Breast epithelium (tissue), 4 donors: ENCODE results near the gene PARP4. TPM values are rescaled to one million over a fixed set of nuclear protein-coding genes. Genes with fewer than 3 reads are reported as not detected.
"Not testable (repeated sequence)": the region's sequence is repeated elsewhere in the genome, so short reads cannot be mapped to it uniquely, and the experiment has no call there.

Experiments
- DNase-seq, 2 donors: peaks; one replicate each; pipeline ENCODE4 v3.0.0-alpha.2; 2019; ENCODE audit warnings: low spot score in 2 of 2
- H3K27ac ChIP-seq, 2 donors: fragments of 200-600 bp; sonication (generic) in 1 of 2; one replicate each; pipeline ENCODE4 v1.5.1; 2016 to 2019; ENCODE audit warnings: mild to moderate bottlenecking in 1 of 2
- H3K27me3 ChIP-seq, 2 donors: fragments of 200-600 bp; sonication (generic) in 1 of 2; one replicate each; pipeline versions ENCODE4 v1.5.1 to v1.6.0; 2017 to 2019; ENCODE audit warnings: control low read depth in 1 of 2, mild to moderate bottlenecking in 1 of 2
- H3K36me3 ChIP-seq: fragments of 200-600 bp; one replicate; pipeline ENCODE4 v1.5.1; 2019
- H3K4me1 ChIP-seq, 2 donors: fragments of 200-600 bp; sonication (generic); one replicate each; pipeline ENCODE4 v1.5.1; 2016 to 2019; ENCODE audit warnings: control low read depth in 1 of 2
- H3K4me3 ChIP-seq, 3 donors: fragments of 200-600 bp; sonication (generic); 1 replicate in 2 of 3; 2 replicates in 1 of 3; pipeline ENCODE4 v1.5.1; 2016 to 2019; ENCODE audit warnings: mild to moderate bottlenecking in 3 of 3, moderate library complexity in 2 of 3
- H3K9me3 ChIP-seq, 2 donors: fragments of 200-600 bp; sonication (generic) in 1 of 2; one replicate each; pipeline ENCODE4 v1.5.1; 2016 to 2019; ENCODE audit warnings: control low read depth in 1 of 2
- CTCF ChIP-seq, 3 donors: fragments of 450-650 bp; IDR thresholded peaks; one replicate each; pipeline ENCODE4 v1.5.1; 2016 to 2017; ENCODE audit warnings: antibody characterized with exemption in 3 of 3, mild to moderate bottlenecking in 3 of 3, moderate library complexity in 3 of 3
- POLR2A ChIP-seq: fragments of 450-650 bp; IDR thresholded peaks from one replicate; pipeline ENCODE4 v1.6.1; 2016; ENCODE audit warnings: antibody characterized with exemption, mild to moderate bottlenecking, moderate library complexity
- POLR2AphosphoS5 ChIP-seq, 3 donors: sonication (generic); formaldehyde crosslinking; IDR thresholded peaks; one replicate each; pipeline ENCODE4 v1.6.1; 2017; ENCODE audit warnings: antibody characterized with exemption in 3 of 3
- intact Hi-C: fragments of 100-400 bp; cut with DNase I; formaldehyde crosslinking; loops from one replicate; pipeline ENCODE4 v1.15.1; 2023; ENCODE audit warnings: low total_unique reads
- total RNA-seq, 3 donors: library from RNA; depleted of rRNA; stranded (reverse); fragments of >200 nt; gene quantifications; one replicate each; pipeline ENCODE4 v1.1.0, GENCODE V29; 2016

PARP4 gene
- total RNA-seq, 3 donors from 2014 or later = 54.1 to 67.0 (median 62.5) TPM

DNA sequence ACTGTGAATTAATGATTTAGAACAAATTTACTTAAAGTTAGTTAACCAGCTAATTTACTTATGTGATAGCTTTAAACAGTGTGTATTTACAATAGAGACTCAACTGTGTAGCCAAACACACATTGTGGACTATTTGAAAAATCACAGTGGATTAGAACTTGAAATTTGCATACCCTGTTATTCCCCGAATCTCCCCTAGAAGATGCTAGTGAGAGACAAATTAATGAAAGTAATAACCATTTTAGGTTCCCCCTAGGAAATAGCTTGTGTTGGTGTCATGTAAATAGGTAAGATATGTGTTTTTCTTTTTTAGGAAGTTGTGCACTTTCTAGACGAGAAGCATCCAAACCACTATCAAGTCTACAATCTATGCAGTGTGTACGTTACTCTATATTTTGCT lies 104.7 kb downstream of the PARP4 start:
- intact Hi-C loops = no loop called here
- TF ChIP-seq POLR2A (no peak), POLR2AphosphoS5 (IDR thresholded peaks at IDR 0.05) (no peak), CTCF (IDR thresholded peaks at IDR 0.05) (no peak)
- no peak for DNase-seq
- Histone ChIP-seq H3K27ac (no peak overlapping the region), H3K4me1 (no peaks in the 10 kb centered on the region), H3K4me3 (no peak overlapping the region), H3K36me3 (no peaks in the 10 kb centered on the region), H3K27me3 (no peaks in the 10 kb centered on the region), H3K9me3 (no peaks in the 10 kb centered on the region)

- no peak for DNase-seq
- TF ChIP-seq CTCF (IDR thresholded peaks at IDR 0.05) = no peak
- no peak for TF ChIP-seq POLR2A
- TF ChIP-seq POLR2AphosphoS5 (IDR thresholded peaks at IDR 0.05) = no peak
- Histone ChIP-seq H3K4me1 (no peaks in the 10 kb centered on the region), H3K27me3 (no peaks in the 10 kb centered on the region), H3K36me3 (no peaks in the 10 kb centered on the region), H3K9me3 (no peaks in the 10 kb centered on the region), H3K27ac (no peak overlapping the region), H3K4me3 (no peak overlapping the region)
- intact Hi-C loops = no loop called here
Measured at GRCh38 chr13:24406524-24406923, 106.1 kb downstream of the PARP4 start.

GRCh38 chr13:24396821-24397220 lies 115.8 kb downstream of the PARP4 start:
- DNase-seq = no peak
- no peaks in the 10 kb centered on the region for H3K27me3 ChIP-seq
- TF ChIP-seq CTCF (IDR thresholded peaks at IDR 0.05) (no peak), POLR2A (no peak), POLR2AphosphoS5 (IDR thresholded peaks at IDR 0.05) (no peak)
- no peak overlapping the region for H3K27ac ChIP-seq
- no peaks in the 10 kb centered on the region for H3K4me1 ChIP-seq
- H3K4me3 ChIP-seq = no peak overlapping the region
- intact Hi-C loops = no loop called here
- no peaks in the 10 kb centered on the region for H3K36me3 ChIP-seq
- peaks cover 8 to 11% of the 10 kb centered on the region in 2 donors for H3K9me3 ChIP-seq

GRCh38 chr13:24392972-24393371 lies 119.6 kb downstream of the PARP4 start:
- H3K4me3 ChIP-seq = no peak overlapping the region
- TF ChIP-seq POLR2A (no peak), CTCF (IDR thresholded peaks at IDR 0.05) (no peak), POLR2AphosphoS5 (IDR thresholded peaks at IDR 0.05) (no peak)
- peaks cover 8 to 11% of the 10 kb centered on the region in 2 donors for H3K9me3 ChIP-seq
- no peaks in the 10 kb centered on the region for H3K4me1 ChIP-seq
- no peaks in the 10 kb centered on the region for H3K27me3 ChIP-seq
- H3K27ac ChIP-seq = no peak overlapping the region
- intact Hi-C loops = no loop called here
- no peak for DNase-seq
- no peaks in the 10 kb centered on the region for H3K36me3 ChIP-seq

DNA sequence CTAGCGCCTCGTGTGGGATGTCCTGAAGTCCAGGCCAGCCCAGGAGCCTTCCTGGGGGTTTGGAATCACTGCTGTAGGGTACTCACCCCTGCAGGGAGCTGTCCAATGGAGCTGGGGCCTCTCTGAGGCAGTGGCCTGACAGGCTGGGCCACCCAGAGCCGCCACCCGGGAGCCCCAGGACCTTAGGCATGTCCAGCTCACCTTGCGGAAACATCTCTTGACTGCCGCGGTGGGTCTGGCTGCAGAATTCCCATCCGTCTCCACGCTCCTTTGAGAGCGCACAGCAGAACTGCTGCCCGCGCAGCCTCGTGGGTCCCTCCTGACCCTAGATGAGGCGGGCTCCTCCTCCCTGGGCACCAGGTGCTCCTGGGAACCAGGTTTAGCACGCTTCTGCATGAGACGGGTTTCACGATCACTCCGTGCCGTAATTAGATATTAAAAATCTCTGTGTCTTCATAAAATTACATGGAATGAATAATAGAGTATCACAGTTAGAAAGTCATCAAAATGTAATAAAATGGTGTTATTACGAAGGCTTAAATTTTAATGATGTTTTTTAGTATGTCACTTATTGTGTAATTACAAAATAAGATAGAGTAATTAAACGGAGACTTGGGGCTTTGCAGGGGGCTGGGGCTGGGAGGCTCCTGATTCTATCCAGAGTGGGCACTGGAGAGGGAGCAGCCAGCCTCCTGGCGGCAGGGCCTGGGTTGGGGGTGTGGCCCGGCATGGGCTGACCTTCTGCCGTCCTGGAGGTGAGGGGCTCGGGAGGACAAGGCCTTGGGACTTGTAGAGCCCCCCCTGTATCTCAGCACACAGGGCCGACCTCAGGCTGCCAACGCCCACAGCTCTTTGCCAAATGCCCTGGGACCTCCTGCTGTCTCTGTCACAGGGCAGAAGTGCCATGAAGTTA lies 120.6 kb downstream of the PARP4 start:
- H3K36me3 ChIP-seq, H3K4me3 ChIP-seq, intact Hi-C loops, DNase-seq, H3K27ac ChIP-seq, H3K4me1 ChIP-seq, H3K27me3 ChIP-seq: not testable (repeated sequence)
- peaks cover 7 to 11% of the 10 kb centered on the region in 2 donors for H3K9me3 ChIP-seq

DNA sequence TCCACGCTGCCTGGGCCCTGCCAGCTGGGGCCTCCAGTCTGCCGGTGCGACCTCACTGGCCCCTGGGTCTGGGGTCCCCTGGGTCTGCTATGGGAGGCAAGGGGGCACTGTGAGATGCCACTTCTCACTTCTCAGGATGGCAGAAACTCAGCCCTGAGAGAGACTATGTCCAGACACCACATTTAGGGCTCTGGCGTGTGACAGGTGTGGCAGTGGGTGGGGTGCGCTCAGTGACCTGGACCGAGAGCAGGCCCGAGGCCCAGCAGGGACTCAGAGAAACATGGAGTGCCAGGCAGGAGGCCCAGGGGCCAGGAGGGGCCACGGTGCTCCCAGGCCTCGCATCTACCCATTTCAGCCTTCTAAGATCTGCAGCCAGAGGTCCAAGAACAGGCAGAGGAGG lies 121.8 kb downstream of the PARP4 start:
- H3K4me3 ChIP-seq, H3K36me3 ChIP-seq, H3K4me1 ChIP-seq, H3K9me3 ChIP-seq, DNase-seq, H3K27ac ChIP-seq, intact Hi-C loops, H3K27me3 ChIP-seq: not testable (repeated sequence)
